DMS79 treated with DMSO at 0.1 percent for 48 hours (cell line): Measurements from ENCODE around the gene LRBA.

ENCODE experiments used
- DNase-seq: peaks from one replicate; lab custom pipeline; 2025; lab: John Stamatoyannopoulos, UW

LRBA gene

DNA sequence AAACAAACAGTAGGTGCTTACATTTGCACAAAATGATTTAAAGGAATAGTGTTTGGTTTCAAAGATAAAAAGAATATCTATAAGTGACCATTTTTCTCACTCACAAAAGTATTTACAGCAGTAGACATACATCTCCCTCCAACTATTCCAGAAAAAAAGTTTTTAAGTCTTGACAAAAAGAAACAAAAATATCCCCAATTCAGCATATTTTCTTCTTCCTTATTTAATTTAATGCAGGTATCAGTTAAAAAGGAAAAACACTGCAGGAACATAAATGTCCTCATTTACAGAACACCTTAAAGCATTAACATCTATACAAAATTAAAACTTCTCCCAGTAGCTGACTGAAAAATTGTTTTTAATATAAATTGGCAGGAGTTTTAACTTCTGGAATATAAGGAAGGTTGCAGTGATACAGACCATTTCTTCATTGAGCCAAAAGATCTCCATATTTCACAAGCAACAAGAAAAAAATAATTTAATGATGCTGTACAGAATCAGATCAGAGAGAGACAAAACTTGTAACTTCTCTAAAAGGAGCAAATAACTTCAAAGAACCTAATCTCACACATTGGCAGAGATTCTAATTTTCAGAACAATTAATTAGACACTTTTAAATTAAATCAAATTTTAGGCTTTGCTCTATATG, 428.8 kb downstream of the LRBA start:
- no peak for DNase-seq

DNA sequence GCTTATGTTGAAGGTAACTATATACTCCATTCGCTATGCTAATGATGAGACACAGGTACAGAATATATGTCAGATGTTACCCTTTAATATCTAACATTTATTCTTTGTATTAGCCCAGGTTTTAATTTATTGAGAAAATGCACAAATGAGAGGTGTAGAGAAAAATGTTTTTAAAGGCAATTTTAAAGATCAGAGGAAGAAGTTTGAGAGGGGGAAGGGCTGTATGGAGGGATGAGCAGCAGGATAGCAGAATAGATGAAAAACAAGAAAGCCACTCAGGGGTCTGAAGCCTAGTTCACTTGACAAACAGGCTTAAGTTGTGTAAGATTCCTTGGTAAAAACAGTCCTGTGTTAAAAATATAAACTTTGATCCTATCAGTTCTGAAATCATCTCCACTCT, 429.5 kb downstream of the LRBA start:
- no peak for DNase-seq

DNA sequence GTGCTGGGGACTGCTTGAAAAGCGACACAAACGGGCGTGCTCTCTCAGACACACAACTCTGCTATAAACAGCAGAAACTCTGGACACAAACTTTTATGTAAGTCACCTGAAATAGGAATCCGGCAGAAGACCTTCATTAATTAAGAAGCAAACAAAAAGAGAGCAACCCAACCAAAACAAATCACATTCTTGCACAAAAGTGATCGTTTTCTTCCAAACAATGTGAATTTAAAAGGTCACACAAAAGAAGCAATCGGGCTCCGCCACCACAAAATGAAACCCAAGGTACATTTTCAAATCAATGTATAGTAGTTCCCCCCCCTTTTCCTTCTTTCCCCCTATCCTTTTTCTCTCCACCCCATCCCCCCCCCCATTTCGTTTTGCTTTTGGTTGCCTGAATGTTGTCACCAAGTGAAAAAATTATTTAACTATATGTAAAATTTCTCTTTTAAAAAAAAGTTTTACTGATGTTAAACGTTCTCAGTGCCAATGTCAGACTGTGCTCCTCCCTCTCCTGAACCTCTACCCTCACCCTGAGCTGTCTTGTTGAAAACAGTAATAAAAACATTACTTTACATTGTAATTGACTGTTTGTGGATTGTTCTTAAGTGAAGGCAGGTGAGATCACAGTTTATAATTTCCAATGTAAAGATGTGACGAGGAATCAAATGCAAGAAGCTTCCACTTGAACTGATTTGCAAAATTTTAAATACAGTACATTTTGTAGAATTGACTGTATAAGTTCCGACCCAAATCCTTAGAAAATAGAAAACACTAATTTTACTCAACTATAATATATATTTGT, 430.8 kb downstream of the LRBA start:
- DNase-seq = no peak

DNA sequence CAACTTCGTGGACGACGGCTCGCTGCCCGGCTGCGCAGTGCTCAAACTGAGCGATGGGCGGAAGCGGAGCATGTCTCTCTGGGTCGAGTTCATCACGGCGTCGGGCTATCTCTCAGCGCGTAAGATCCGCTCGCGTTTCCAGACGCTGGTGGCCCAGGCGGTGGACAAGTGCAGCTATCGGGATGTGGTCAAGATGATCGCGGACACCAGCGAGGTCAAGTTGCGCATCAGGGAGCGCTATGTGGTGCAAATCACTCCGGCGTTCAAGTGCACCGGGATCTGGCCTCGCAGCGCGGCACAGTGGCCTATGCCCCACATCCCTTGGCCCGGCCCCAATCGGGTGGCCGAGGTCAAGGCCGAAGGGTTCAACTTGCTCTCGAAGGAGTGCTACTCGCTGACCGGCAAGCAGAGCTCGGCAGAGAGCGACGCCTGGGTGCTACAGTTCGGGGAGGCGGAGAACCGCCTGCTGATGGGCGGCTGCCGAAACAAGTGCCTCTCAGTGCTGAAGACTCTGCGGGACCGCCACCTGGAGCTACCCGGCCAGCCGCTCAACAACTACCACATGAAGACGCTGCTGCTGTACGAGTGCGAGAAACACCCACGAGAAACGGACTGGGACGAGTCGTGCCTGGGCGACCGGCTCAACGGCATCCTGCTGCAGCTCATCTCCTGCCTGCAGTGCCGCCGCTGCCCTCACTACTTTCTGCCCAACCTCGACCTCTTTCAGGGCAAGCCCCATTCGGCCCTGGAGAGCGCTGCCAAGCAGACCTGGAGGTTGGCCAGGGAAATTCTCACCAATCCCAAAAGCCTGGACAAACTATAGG, 431.6 kb downstream of the LRBA start:
- DNase-seq = no peak

DNA sequence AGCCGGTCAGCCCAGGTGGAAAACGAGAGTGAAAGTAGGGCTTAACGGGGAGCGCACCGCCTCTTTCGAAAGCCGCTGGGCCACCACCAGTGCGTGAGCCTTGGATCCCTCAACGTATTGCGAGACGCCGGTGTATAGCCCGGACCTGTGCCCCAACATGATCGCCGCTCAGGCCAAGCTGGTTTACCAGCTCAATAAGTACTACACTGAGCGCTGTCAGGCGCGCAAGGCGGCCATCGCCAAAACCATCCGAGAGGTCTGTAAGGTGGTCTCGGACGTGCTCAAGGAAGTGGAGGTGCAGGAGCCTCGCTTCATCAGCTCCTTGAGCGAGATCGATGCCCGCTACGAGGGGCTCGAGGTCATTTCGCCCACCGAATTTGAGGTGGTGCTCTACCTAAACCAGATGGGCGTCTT, 432.2 kb downstream of the LRBA start:
- DNase-seq = no peak

DNA sequence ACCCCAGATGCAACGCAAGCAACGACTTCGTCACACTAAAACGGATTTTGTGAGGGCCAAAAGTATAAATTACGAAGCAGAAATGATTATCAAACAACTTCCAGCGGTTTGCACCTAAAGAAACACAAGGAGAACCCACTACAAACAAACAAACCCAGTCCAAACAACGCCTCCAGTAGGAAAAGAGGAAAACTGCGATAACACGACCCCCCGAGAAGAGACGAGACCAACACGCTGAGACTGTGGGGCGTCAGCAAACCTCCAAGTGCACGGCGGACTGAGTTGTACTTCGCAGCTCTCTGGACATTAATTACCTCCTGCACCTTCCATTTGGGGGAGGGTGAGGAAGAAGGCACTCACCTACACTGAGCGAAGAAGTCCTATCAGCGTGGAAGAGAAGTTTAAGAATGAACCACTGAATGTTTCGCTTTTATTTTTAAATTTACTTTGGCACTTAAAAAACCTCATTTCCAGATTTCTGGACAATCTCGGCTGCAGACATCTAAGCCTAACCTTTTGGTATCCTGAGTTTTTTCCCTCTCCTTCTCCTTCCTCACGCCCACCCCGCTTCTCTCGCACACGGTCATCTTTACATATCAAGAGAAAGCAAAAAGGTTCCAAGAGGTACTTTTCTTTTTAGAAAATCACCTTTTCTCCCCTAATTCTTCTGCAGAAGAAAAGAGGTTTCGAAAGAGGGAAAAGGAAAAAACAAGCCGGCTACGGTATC, 432.8 kb downstream of the LRBA start, which contains the start of gene MAB21L2:
Gene MAB21L2, plus strand, starts transcription at position 6 of the 727 bp plus-strand sequence. CDS start 879 bp downstream, outside the sequence.
- no peak for DNase-seq

DNA sequence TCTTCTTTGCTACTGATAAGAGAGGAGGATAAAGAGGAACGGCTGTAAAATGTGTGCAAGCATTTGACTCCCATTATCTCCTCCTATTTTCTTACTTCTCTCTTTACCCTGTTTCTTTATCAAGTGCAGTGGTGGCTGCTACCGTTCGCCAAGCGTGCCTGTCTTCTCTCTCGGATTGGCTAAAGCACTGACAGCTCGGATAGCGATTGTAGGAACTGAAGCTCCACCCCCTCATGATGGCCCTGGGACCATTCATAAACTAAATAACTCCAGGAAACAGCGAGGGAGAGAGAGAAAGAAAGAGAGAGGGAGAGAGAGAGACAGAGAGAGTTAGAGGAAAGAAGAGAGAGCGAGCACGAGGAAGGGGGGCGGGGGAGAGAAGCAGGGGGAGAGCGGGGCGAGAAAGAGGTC, 433.4 kb downstream of the LRBA start:
- no peak for DNase-seq

DNA sequence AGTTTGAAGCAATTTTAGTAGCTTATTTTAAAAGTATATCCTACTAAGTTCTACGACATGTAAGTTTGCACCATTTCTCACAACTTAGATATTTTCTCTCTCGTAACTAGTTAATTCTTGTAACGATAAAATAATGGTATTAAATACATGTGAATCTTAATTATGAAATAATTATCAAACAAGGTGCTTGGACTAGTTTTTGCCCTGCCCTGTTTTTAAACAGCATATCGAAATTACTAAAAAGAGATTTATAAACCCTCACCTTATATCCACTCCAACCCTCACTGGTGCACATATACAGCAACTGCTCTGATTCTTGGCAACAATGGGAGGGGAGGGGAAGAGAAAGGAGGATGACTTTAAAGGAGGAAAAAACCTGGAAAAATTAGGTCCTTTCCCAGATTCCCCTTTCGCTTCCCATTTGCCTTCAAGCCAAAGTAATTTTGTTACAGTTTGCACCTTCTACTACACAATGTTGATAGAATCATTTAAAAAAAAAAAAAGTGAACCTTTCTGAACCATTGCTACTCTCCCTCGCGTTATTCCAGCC, 434.0 kb downstream of the LRBA start:
- DNase-seq = no peak

DNA sequence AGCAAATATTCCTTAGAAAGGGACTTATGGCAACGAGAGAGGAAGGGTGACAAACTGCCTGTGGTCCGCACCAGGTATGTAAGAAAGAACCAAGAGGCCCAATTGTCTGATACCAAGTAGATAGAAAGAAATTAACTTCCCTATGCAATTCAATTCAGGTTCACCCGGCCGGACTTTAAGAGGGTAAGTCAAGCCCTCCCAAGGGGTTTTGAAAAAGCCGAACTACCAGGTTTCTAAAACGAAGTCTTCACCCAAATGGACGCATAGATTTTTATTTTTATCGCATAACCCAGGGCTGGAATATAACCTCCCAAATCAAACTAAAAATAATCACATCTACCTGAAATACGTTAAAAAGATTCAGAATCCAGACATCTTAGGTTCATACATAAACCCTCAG, 434.8 kb downstream of the LRBA start:
- DNase-seq = no peak

DNA sequence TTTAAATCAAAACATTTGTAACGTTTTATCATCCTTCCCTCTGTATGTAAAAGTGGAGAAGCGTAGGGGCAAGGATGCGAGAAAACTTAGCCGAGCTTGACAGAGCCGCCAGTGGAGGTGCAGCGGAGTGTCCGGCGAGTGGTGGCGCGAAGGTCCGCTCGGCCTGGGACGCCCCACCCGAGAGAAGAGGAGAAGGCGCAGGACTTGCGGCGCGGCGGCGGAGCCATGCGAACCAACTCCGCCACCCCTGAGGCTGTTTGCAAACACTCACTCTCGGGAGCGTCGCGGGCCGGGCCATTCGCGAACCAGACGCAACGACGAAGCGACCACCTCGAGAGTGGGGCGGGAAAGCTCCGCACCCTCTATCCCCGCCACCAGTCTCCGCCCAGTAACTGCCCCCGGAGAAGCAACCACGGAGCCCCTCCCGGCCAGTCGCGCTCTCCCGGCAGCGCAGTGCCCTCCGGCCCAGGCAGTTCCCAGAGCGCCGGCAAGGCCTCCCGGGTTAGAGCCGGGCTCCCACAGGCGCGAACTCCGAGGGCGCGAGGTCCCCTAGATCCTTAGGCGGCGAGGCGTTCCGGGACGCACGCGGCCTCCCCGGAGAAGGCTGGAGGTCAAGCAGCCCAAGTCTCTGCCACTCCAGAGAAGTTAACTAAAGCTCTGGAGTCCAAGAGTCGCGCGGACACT, 435.4 kb downstream of the LRBA start:
- no peak for DNase-seq

DNA sequence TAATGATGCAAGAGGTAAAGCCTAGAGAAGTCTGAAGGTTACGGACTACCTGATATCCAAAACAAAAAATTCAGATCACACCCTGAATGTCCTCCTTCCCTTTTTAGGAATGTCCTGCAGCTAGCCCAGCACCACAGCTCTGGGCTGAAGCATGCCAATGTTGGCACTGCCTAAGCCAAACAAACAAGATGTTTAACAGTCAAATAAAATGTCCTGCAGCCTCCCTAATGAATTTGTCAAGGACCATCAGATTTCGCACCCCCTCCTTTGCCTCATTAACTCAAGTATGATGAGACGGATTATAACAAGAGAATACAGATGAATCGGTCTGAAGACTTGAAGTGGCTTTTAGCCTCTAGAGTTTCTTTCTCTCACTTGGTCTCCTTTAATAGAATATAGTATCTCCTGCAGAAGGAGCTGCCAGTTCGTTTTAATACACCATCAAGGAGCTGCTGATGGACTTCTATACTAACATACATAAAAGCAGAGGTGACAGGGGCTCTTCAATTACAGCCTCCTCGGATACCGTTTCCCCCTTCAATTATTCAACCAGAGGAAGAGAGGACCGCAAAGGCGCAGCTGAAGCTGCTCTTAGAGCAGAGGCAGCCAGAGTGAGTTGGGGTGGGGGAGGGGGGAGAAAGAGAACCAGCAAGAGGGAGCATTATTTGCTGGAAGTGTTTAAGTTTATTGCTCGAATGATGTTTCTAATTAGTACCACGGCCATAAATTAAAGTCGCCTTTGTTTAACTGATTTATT, 436.2 kb downstream of the LRBA start:
- peak; percentile 72 for DNase-seq

DNA sequence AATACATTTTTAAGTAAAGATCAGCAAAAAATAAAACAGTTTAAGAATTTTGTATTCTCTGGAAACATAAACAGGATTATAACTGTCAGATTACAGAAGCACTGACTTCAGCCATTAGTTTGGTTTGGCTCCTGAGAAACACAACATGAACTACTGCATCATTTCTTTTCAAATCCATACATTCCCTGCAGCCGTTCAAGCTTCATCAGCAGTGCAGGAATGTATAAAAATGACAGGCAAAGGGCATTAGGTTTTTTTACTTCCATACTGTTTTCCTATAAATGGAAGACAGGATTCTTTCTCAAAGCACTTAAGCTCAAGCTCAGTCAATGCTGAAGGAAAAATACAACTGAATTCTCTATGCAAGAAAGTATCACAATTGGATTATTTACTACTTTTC, 437.3 kb downstream of the LRBA start:
- no peak for DNase-seq

DNA sequence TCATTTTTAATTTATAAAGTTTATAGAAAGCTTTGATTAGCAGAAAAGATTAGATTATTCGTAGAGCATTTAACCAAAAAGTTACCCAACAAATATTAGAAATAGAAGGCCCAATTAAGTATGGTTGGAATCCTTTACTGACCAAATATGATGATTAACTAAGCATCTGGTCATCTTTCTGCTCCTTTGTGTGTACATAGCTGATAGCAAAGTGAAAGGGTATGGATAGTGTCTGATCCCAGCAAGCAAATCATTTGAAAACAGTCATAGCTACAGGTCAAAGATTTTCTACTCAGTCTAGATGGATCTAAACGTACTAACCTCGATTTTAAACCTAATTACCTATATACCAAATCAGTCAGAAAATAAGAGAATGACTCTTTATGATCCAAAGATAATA, 440.4 kb downstream of the LRBA start:
- no peak for DNase-seq

DNA sequence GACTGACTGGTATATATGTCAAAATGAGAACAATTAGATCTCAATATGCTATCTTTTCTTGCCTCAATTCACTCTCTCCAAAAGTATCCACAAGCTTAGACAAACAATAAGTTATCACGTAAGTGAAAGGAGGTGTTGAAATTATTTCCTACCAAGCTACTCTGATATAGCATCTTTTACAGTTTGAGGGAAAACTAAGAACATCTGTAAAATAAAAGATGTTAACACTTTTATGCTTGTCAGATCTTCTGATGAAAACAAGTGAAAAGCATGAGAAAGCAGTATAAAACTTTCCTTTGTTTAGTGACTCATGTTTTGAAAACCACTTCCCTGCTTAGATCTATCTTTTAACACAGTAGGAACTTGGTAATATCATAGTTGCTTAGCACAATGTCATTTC, 441.6 kb downstream of the LRBA start:
- no peak for DNase-seq

DNA sequence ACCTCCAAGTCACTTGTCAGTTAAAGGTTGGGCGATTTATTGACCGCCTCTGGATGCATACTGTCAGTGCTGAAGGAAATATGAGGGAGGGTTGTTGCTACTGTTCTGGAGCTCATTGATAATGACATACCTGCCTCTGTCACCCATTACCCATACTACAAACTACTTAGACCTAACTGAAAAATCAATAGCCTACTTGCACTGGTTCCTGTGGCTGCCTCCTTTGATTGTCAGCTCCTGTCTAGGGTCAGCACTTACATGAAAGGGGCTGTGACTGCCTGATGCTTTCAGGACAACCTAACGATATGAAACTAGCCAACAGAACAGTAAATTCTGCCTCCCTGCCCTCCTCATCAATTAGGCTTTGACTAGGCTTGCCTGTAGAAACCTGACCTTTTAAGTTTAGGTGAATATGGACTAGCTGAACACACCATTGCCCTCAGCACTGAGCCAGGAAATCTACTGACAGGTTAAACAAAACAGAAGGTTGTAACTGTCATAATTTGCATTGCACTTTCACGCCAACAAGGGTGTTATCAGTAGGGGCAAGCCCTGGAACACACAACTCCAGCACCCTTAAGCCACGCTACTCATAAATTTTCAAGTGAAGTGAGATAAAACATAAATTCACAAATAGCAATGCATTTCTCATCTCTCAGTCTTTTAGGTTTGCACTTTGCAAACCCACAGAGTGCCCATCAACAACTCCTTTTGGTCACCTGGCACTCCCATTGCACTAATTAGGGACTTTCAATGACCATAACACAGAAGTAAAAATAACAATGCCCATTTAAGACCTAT, 442.2 kb downstream of the LRBA start:
- no peak for DNase-seq

DNA sequence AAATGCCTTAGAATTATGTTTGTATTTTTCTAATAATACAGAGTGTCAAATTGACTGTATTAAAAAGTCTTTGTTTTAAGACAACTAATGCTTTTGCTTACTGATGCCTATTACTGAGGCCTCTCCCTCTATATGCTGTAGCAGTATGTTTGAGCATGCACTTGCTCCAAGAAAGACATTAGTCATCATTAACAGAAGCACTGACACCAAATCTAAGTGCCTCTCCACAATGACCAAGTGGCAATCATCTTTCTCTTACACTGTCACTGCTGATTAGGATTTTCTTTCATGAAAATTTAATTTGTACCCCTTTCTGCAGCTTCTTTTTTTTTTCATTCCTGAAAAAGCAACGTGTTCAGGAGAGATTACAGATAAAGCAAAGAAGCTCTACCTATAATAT, 444.2 kb downstream of the LRBA start:
- peak; percentile 7 for DNase-seq

DNA sequence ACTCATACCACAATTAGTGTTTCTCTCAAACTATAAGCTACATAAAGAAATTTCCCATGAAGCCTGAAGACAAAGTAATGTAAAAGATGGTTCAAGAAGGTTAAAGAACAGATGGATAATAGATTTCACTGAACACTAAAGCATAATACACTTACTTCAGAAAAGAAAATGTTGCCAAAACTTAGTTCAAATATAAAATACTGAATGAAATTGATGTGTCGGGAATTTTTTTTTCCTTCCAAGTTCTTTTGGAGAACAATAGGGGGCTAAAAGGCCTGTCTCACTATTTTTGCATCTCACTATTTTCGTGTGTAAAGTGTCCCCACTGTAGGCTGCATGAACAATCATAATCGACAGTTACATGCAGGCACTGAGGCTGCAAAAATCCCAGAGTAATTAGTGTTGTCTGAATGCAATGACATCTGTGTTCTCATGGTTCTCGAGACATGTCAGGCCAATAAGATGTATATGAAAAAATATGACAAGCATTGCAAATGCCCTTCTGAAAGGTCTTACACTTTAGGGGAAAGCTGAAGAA, 445.0 kb downstream of the LRBA start:
- no peak for DNase-seq

DNA sequence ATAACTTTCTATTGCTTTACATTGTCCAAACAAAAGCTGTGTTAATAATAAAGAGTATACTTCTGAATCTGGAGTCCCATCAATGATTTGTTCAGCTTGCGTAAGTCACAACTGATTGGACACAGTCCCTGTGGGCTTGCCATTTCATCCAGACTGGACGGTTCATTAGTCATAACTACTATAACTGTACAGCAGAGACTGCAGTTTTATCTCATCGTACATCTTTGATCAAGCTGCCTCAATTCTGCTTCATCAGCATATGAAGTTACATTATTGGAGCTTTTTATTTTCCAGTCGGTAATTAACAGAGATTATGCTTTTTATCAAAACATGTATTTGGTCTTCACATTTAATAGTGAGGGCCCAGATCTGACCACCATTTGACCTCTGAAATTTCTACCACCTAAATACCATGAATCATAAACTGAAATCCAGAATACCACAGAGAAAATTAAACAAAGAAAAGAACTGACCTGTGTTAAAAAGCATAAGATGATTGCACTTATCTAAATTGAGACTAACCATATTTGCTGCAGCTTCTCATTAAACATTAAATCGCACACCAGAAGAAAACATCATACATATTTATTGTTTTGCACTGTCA, 445.6 kb downstream of the LRBA start:
- no peak for DNase-seq

DNA sequence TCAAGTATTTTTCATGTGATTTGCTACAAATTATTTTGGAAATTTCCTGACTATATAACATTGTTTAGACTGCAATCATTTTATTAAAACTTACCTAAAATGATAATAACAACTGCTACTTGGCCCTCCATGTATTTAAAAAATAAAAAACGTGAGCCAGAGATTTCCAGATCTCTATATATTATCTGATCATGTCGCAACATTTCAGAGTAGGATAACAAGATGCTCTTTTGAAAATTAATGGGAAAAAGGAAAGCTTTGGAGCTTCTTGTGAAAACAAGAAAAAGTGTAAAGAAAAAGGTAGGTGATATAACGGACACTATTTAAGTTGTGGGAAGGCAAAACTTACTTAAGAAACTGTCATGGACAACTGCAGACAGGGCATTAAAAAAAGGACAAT, 448.0 kb downstream of the LRBA start:
- DNase-seq = no peak
